Mammary epithelial cell (primary cell): Measurements from ENCODE around the gene MAB21L3.

Experiments used
- EZH2 ChIP-seq: IDR thresholded peaks from 2 replicates; pipeline ENCODE4 v1.6.1; 2012; ENCODE audit warnings: low read length, inconsistent platforms, borderline replicate concordance
- TF ChIP-seq, protein P1 (sequence below), 2 donors: IDR thresholded peaks in 1 of 2; conservative IDR thresholded peaks in 1 of 2; 2 replicates each; pipeline ENCODE4 v1.5.1; 2011 to 2012; ENCODE audit warnings: inconsistent platforms in 2 of 2, low read length in 2 of 2, mild to moderate bottlenecking in 2 of 2, control low read depth in 1 of 2, low read depth in 1 of 2; ENCODE audit not compliant: insufficient read depth in 1 of 2; ENCODE audit errors: extremely low read depth in 1 of 2

DNA sequence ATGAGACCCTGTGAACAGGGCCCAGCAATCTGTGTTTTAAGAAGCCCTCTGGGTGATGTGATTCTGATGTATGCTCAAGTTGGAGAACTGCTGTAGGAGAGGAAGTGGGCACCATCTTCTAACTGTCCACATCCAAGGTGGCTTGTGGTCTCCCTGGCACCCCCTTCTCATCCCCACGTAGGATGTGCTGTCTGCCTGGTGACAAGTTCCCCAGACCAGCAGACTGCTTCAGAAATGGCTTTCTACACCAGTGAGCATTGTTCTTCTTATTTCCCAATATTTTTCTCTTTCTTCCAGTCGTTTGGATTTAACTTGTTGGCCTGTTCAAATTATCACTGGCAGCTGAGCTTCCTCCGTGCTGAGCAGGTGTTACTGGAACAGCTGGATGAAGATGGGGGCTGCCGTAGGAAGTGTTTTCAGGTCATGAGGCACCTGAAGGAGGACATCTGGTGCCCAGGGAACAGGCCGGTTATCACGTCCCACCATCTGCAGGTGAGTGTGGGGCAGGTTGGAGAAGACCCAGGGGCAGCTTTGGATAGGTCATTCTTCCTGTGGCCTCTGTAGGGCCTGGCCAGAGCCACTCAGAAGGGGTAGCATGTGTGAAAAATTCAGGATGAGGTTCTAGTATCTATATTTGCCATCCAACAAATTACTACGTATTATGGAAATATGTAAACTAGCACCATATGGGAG lies 16.8 kb downstream of the MAB21L3 start:
- TF ChIP-seq, protein P1, sequence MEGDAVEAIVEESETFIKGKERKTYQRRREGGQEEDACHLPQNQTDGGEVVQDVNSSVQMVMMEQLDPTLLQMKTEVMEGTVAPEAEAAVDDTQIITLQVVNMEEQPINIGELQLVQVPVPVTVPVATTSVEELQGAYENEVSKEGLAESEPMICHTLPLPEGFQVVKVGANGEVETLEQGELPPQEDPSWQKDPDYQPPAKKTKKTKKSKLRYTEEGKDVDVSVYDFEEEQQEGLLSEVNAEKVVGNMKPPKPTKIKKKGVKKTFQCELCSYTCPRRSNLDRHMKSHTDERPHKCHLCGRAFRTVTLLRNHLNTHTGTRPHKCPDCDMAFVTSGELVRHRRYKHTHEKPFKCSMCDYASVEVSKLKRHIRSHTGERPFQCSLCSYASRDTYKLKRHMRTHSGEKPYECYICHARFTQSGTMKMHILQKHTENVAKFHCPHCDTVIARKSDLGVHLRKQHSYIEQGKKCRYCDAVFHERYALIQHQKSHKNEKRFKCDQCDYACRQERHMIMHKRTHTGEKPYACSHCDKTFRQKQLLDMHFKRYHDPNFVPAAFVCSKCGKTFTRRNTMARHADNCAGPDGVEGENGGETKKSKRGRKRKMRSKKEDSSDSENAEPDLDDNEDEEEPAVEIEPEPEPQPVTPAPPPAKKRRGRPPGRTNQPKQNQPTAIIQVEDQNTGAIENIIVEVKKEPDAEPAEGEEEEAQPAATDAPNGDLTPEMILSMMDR (conservative IDR thresholded peaks at IDR 0.05 in 1 of 2, IDR thresholded peaks at IDR 0.05 in 1 of 2; ENCODE audit: extremely low read depth in 1 of 2, insufficient read depth in 1 of 2, low read depth in 1 of 2, low read length in 2 of 2): no peak
- TF ChIP-seq EZH2: no peak
